Esophagus muscularis mucosa (tissue), 4 donors: ENCODE measurements around the gene F13A1.

Source experiments
- CTCF ChIP-seq, 3 experiments: fragments of 200-600 bp in 2 of 3; fragments of 450-650 bp in 1 of 3; sonication (generic) in 2 of 3; IDR thresholded peaks; one replicate each; pipeline ENCODE4 v1.5.1; 2017 to 2019; ENCODE audit warnings: antibody characterized with exemption in 3 of 3, mild to moderate bottlenecking in 2 of 3, moderate library complexity in 1 of 3
- EP300 ChIP-seq: sonication (generic); formaldehyde crosslinking; IDR thresholded peaks from one replicate; pipeline ENCODE4 v1.6.1; 2017; ENCODE audit warnings: antibody characterized with exemption
- POLR2A ChIP-seq: fragments of 450-650 bp; IDR thresholded peaks from one replicate; pipeline ENCODE4 v1.6.1; 2017; ENCODE audit warnings: antibody characterized with exemption, moderate library complexity, mild to moderate bottlenecking, low read depth
- POLR2AphosphoS5 ChIP-seq, 2 donors: sonication (generic); formaldehyde crosslinking; IDR thresholded peaks; one replicate each; pipeline ENCODE4 v1.6.1; 2017; ENCODE audit warnings: antibody characterized with exemption in 2 of 2

GRCh38 chr6:6330407-6330806 lies 9.9 kb upstream of the F13A1 start:
- TF ChIP-seq POLR2A (no peak), CTCF (IDR thresholded peaks at IDR 0.05) (no peak), POLR2AphosphoS5 (IDR thresholded peaks at IDR 0.05) (no peak), EP300 (no peak)
